ENCODE data around the gene ZMYND12.

Gene ZMYND12

GRCh38 chr1:42449256-42449655 lies 6.6 kb downstream of the ZMYND12 start:
- no peak for DNase-seq (ENCODE audit: low read depth in 3 of 3, low spot score in 1 of 3)

GRCh38 chr1:42442662-42443061 lies 13.2 kb downstream of the ZMYND12 start:
- DNase-seq (ENCODE audit: low read depth in 3 of 3, low spot score in 1 of 3) = no peak

- DNase-seq (ENCODE audit: low read depth in 3 of 3, low spot score in 1 of 3) = no peak
Measured at GRCh38 chr1:42439940-42440339, 15.9 kb downstream of the ZMYND12 start.

GRCh38 chr1:42434340-42434739 lies 21.5 kb downstream of the ZMYND12 start:
- DNase-seq (ENCODE audit: low read depth in 3 of 3, low spot score in 1 of 3) = no peak

GRCh38 chr1:42433369-42433768 lies 22.5 kb downstream of the ZMYND12 start:
- DNase-seq (ENCODE audit: low read depth in 3 of 3, low spot score in 1 of 3) = no peak

- no peak for DNase-seq (ENCODE audit: low read depth in 3 of 3, low spot score in 1 of 3)
Measured at GRCh38 chr1:42432714-42433113, 23.1 kb downstream of the ZMYND12 start.

GRCh38 chr1:42431514-42431913 lies 24.3 kb downstream of the ZMYND12 start:
- DNase-seq (ENCODE audit: low read depth in 3 of 3, low spot score in 1 of 3) = no peak

GRCh38 chr1:42430286-42431135 lies 25.3 kb downstream of the ZMYND12 start:
- no peak for DNase-seq (ENCODE audit: low read depth in 3 of 3, low spot score in 1 of 3)

GRCh38 chr1:42429603-42430002 lies 26.2 kb downstream of the ZMYND12 start:
- DNase-seq (ENCODE audit: low read depth in 3 of 3, low spot score in 1 of 3) = no peak

- DNase-seq (ENCODE audit: low read depth in 3 of 3, low spot score in 1 of 3) = no peak
Measured at GRCh38 chr1:42427240-42427639, 28.6 kb downstream of the ZMYND12 start.

GRCh38 chr1:42424201-42424600 lies 31.6 kb downstream of the ZMYND12 start:
- DNase-seq (ENCODE audit: low read depth in 3 of 3, low spot score in 1 of 3) = no peak

- DNase-seq (ENCODE audit: low read depth in 3 of 3, low spot score in 1 of 3) = no peak
Measured at GRCh38 chr1:42423681-42424080, 32.1 kb downstream of the ZMYND12 start.

- DNase-seq (ENCODE audit: low read depth in 3 of 3, low spot score in 1 of 3) = no peak
Measured at GRCh38 chr1:42422737-42423136, 33.1 kb downstream of the ZMYND12 start.

GRCh38 chr1:42420911-42421585 lies 34.8 kb downstream of the ZMYND12 start:
- no peak for DNase-seq (ENCODE audit: low read depth in 3 of 3, low spot score in 1 of 3)

GRCh38 chr1:42420121-42420520 lies 35.7 kb downstream of the ZMYND12 start:
- no peak for DNase-seq (ENCODE audit: low read depth in 3 of 3, low spot score in 1 of 3)

GRCh38 chr1:42419126-42419821 lies 36.5 kb downstream of the ZMYND12 start:
- DNase-seq (ENCODE audit: low read depth in 3 of 3, low spot score in 1 of 3) = no peak

- DNase-seq (ENCODE audit: low read depth in 3 of 3, low spot score in 1 of 3) = no peak
Measured at GRCh38 chr1:42418516-42418915, 37.3 kb downstream of the ZMYND12 start.

GRCh38 chr1:42417166-42417565 lies 38.7 kb downstream of the ZMYND12 start:
- DNase-seq (ENCODE audit: low read depth in 3 of 3, low spot score in 1 of 3) = no peak

- no peak for DNase-seq (ENCODE audit: low read depth in 3 of 3, low spot score in 1 of 3)
Measured at GRCh38 chr1:42414551-42415496, 41.0 kb downstream of the ZMYND12 start.

GRCh38 chr1:42403880-42404400 lies 51.9 kb downstream of the ZMYND12 start:
- no peak for DNase-seq (ENCODE audit: low read depth in 3 of 3, low spot score in 1 of 3)
